GM19240 (cell line): Measurements from ENCODE around the gene HAGH.
A peak's percentile ranks its signal among the peaks of the same experiment; 100 is the strongest.
"Not testable (repeated sequence)": the region's sequence is repeated elsewhere in the genome, so short reads cannot be mapped to it uniquely, and the experiment has no call there.

Experiments used
- DNase-seq: peaks from one replicate; pipeline ENCODE4 v3.0.0; 2011; ENCODE audit warnings: low spot score; ENCODE audit not compliant: insufficient read length

The HAGH gene

DNA sequence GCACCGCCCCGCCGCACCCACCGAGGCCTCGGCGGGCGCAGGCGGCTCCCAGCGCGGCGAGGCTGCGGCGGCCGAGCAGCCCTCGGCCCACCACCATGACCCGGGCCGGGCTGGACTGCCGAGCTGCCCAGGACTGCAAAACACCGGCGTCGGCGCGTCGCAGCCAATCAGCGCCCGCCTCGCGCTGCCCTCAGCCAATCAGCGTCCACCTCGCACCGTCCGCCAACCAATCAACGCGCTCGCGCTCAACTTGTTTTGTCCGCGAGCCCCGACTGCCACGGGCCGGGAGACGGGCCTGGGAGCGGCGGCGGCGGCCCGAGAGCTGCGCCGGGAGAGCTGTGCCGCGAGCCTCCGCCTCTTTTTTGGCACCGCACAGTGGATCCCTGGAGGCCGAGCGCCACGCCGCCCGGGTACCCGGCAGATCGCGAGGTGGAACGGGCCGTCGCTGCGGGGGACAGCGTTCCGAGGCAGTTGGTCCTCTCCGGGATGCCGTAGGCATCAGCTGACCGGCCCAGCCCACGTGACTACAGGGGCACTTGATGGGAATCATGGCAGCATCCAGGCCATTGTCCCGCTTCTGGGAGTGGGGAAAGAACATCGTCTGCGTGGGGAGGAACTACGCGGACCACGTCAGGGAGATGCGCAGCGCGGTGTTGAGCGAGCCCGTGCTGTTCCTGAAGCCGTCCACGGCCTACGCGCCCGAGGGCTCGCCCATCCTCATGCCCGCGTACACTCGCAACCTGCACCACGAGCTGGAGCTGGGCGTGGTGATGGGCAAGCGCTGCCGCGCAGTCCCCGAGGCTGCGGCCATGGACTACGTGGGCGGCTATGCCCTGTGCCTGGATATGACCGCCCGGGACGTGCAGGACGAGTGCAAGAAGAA lies at the start of gene HAGH, which contains the start of gene FAHD1:
HAGH (minus strand) TSS at position 135 of the 883 bp plus-strand sequence; CDS start at position 97, 38 bp downstream.
FAHD1 (plus strand) TSS at position 516 of the 883 bp plus-strand sequence; CDS start at position 549, 33 bp downstream.
- peak; percentile 93 for DNase-seq

DNA sequence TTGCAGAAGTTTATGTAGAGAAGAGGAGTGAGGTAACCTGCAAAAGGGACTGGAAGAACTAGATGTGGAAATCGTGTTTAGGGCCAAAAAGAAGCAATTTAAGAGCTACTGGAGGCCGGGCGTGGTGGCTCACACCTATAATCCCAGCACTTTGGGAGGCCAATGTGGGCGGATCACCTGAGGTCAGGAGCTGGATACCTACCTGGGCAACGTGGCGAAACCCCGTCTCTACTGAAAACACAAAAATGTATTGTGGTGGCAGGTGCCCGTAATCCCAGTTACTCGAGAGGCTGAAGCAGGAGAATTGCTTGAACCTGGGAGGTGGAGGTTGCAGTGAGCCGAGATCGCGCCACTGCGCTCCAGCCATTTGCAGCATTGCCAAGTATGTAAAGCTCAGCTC lies 49.4 kb upstream of the HAGH start:
- not testable (repeated sequence) for DNase-seq

DNA sequence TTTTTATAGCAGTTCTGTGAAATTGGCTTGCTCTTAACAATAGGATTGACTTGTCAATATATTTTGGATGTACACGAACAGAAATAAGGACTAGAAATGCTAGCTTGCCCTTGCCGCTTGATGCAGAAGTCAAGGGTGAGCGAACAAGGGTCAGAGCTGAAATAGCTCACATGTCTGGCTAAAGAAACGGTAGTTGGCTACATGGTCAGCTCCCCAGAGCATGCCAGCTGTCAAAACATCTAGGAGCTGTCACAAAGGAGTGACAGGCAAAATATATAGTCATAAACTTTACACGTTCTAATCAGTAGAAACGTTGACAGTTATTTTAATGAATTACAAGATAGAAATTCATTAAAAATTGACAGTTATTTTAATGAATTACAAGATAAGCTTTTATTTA lies 48.2 kb upstream of the HAGH start:
- no peak for DNase-seq

- no peak for DNase-seq
These were observed 45.5 kb upstream of the HAGH start, which contains the start of gene MEIOB for GRCh38 chr16:1871974-1872635. MEIOB (minus strand) TSS chr16:1872164; CDS start chr16:1868175, 3,989 bp downstream.

- no peak for DNase-seq
These were observed 43.9 kb upstream of the HAGH start for GRCh38 chr16:1870365-1871082.

DNA sequence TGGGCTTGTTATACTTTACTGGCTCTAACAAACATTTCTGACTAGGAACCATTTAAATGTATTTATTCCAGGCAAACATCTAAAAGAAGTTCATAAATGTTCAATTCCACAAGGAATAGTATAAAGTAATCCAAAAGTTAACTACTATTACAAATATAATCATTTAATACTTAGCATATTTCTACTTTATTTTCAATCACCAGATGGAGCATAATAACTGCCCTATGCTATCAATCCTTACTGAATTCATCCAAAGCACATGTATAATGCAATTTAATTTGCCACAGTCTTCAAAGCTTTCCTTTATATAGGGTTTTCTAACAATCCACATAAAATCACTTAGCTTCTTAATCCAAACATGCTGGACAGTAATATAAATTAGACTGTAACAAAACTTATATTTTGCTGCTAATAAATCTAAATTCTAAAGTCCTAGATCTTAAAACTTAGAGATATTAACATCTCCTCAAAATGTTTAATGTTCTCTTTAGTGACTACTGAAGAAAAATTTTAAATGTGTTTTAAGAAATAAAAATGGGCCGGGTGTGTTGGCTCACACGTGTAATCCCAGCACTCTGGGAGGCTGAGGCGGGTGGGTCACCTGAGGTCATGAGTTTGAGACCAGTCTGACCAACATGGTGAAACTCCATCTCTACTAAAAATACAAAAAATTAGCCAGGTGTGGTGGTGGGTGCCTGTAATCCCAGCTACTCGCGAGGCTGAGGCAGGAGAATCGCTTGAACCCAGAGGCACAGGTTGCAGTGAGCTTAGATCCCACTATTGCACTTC lies 39.5 kb upstream of the HAGH start:
- no peak for DNase-seq

DNA sequence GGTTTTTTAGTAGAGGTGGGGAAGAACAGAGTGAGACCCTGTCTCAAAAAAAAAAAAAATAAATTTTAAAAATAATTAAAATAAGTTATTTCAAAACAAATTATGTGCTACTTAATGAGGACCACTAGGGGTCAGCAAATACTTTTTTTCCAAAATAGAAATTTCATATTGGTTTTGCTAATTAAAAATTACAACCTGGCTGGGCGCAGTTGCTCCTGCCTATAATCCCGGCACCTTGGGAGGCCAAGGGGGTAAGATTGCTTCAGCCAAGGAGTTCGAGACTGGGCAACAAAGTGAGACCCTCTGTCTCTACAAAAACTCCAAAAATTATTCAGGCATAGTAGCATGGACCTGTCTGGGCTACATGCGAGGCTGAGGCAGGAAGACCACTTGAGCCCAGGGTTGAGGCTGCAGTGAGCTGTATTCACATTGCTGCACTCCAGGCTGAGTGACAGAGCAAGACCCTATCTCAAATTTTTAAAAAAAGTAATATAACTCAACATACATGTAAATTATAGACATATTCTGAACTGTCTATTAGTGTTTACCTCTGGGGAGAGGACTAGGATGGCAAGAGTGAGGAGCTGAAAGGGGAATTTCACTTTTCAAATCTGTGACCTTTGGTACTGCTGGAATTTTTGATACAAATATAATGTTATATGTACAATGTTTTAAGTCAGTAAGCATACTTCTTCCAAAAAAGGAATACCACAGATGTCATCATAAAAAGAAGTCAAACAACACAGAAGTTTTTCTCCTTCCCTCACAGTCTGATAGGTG lies 37.2 kb upstream of the HAGH start:
- DNase-seq = no peak

- no peak for DNase-seq
These were observed 35.8 kb upstream of the HAGH start for GRCh38 chr16:1862394-1862793.

DNA sequence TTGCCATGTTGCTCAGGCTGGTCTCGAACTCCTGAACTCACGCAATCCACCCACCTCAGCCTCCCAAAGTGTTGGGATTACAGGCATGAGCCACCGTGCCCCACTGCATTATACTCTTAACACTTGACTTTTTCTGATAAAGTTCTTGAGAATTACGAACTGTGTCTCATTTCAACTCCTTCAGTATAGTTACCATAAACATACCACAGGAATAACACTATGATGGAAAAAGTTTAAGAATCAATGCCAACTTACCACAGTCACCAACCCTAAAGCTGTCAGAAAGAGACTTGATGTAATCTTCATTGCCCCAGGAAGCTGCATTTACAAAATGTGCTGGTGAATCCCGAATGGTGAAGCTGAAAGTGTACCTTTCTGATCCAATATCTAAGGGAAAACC lies 35.1 kb upstream of the HAGH start:
- no peak for DNase-seq

- no peak for DNase-seq
These were observed 33.0 kb upstream of the HAGH start for GRCh38 chr16:1859650-1860049.

GRCh38 chr16:1858189-1858865 lies 31.7 kb upstream of the HAGH start:
- DNase-seq = no peak

GRCh38 chr16:1857433-1858097 lies 30.9 kb upstream of the HAGH start:
- no peak for DNase-seq

GRCh38 chr16:1851793-1852192 lies 25.2 kb upstream of the HAGH start:
- DNase-seq = no peak

DNA sequence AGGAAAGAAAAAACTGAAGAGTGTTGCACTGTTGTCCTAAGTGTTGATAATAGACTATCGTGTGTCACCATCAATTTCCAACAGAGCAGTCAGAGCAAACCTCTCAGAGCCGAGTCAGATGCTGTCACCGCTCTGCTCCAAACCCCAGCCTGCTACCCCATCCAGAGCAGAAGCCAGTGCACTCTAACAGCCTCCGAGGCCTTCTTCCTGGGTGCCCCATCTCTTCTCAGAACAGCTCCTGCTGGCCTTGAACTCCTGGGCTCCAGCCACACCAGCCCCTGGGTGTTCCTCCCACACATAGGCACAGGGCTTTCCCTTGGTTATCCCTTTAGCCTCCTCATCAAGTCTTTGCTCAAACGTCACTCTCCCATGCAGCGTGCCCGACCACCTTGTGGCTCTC lies 24.4 kb upstream of the HAGH start:
- DNase-seq = no peak

- DNase-seq = no peak
These were observed 19.8 kb upstream of the HAGH start for GRCh38 chr16:1846416-1846815.

DNA sequence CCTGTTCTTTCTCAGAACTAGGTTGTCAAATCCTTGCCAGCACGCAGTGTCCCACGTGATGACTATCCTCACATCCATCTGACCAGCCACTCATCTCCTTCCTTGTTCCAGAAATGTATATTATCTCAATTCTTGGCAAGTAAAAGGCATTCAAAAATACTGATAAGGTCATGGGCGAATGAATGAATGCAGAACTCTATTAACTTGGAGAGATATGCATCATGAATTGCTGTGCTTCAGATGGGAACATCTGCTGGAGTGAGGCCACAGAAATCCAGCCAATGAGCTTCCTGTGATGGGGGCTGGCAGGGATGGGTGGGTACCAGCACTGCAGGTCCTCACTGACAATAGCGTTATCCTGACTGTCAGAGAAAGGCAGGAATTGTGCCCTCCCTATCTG lies 19.4 kb upstream of the HAGH start:
- no peak for DNase-seq

DNA sequence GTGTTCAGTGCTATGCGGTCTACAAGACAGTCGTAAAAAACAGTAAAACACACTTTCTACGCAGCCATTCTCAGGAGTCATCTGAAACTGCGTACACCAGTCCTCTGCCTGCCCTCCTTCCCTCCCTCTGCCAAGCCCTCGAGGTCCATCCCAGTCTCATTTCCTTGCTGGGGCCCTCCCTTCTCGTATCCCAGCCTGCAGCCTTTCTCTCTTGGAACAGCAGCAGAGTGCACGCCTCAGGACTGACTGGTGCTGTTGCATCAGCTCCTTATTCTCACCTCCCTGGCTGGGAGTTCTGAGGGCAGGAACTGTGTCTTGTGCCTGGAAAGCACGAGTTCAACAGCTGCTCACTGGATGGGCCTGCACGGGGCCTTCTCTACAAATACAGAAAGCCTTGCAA lies 12.9 kb upstream of the HAGH start:
- DNase-seq = no peak

- no peak for DNase-seq
These were observed 7.5 kb upstream of the HAGH start for GRCh38 chr16:1834096-1834495.

DNA sequence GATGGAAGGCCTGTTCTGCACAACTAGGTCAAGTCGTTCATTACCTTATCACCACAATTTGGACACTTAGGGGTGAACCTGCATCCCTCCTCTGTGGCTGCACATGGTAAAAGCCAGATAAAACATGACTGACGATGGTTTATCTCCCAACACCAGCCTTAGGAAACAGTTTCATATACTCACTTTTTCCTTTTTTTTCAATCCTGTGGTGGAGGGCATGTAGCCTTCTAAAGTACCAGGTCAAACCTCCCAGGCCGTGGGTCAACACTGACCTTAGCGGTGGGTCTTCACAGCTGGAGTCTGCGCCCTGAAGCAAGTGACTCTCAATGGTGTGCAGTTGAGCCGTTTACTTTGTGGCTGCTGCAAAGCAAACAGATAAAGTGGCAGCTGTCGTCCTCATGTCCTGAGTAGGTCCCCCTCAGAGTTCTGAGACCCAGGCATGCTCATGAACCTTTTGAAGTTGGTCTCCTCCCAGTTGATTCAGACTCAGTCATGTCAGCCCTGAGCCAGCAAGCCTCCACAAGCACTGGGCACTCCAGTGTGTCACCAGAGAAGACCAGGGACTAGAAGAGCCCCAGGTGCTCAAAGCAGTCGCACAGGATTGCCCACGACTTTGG lies 6.3 kb upstream of the HAGH start:
- no peak for DNase-seq
